HEK293 (cell line): ENCODE results near the gene BBC3.

Experiments used
- PRDM10 ChIP-seq: fragments of 450-650 bp; formaldehyde crosslinking; IDR thresholded peaks from 2 replicates; pipeline ENCODE4 v1.5.1; 2016; ENCODE audit warnings: missing biosample characterization, missing genetic modification characterization
- ZBTB20 ChIP-seq: fragments of 450-650 bp; formaldehyde crosslinking; IDR thresholded peaks from 2 replicates; pipeline ENCODE4 v1.5.1; 2016; ENCODE audit warnings: missing biosample characterization, missing genetic modification characterization
- ZNF623 ChIP-seq: fragments of 450-650 bp; formaldehyde crosslinking; IDR thresholded peaks from 2 replicates; pipeline ENCODE4 v1.5.1; 2016; ENCODE audit warnings: missing biosample characterization, missing genetic modification characterization
- ZNF660 ChIP-seq: fragments of 450-650 bp; IDR thresholded peaks from 2 replicates; pipeline ENCODE4 v1.5.1; 2018; ENCODE audit warnings: missing biosample characterization, mild to moderate bottlenecking, missing genetic modification characterization
- ZNF76 ChIP-seq: fragments of 450-650 bp; formaldehyde crosslinking; IDR thresholded peaks from 2 replicates; pipeline ENCODE4; 2016; ENCODE audit warnings: low read depth, missing biosample characterization, missing genetic modification characterization, borderline replicate concordance
- TF ChIP-seq, protein P1 (sequence below): sonication (generic); formaldehyde crosslinking; IDR thresholded peaks from 2 replicates; pipeline ENCODE4 v1.8.1; 2022; ENCODE audit warnings: mild to moderate bottlenecking, moderate library complexity, missing genetic modification reagents
- TF ChIP-seq, protein P2 (sequence below): fragments of 450-650 bp; formaldehyde crosslinking; optimal IDR thresholded peaks from 2 replicates; pipeline ENCODE3; 2016; ENCODE audit warnings: missing biosample characterization, mild to moderate bottlenecking, missing genetic modification characterization
- TF ChIP-seq, protein P3 (sequence below): fragments of 450-650 bp; formaldehyde crosslinking; IDR thresholded peaks from 2 replicates; pipeline ENCODE4 v1.5.1; 2016; ENCODE audit warnings: missing biosample characterization, missing genetic modification characterization

GRCh38 chr19:47253970-47254369, 23.0 kb upstream of the BBC3 start:
- no peak for TF ChIP-seq ZNF660 (tag by site-specific recombination)
- TF ChIP-seq ZBTB20, result no peak
- TF ChIP-seq, protein P1, sequence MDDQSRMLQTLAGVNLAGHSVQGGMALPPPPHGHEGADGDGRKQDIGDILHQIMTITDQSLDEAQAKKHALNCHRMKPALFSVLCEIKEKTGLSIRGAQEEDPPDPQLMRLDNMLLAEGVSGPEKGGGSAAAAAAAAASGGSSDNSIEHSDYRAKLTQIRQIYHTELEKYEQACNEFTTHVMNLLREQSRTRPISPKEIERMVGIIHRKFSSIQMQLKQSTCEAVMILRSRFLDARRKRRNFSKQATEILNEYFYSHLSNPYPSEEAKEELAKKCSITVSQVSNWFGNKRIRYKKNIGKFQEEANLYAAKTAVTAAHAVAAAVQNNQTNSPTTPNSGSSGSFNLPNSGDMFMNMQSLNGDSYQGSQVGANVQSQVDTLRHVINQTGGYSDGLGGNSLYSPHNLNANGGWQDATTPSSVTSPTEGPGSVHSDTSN (CRISPR knock-in tag), result no peak
- TF ChIP-seq, protein P2, sequence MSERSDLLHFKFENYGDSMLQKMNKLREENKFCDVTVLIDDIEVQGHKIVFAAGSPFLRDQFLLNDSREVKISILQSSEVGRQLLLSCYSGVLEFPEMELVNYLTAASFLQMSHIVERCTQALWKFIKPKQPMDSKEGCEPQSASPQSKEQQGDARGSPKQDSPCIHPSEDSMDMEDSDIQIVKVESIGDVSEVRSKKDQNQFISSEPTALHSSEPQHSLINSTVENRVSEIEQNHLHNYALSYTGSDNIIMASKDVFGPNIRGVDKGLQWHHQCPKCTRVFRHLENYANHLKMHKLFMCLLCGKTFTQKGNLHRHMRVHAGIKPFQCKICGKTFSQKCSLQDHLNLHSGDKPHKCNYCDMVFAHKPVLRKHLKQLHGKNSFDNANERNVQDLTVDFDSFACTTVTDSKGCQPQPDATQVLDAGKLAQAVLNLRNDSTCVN (tag by site-specific recombination), result no peak
- TF ChIP-seq, protein P3, sequence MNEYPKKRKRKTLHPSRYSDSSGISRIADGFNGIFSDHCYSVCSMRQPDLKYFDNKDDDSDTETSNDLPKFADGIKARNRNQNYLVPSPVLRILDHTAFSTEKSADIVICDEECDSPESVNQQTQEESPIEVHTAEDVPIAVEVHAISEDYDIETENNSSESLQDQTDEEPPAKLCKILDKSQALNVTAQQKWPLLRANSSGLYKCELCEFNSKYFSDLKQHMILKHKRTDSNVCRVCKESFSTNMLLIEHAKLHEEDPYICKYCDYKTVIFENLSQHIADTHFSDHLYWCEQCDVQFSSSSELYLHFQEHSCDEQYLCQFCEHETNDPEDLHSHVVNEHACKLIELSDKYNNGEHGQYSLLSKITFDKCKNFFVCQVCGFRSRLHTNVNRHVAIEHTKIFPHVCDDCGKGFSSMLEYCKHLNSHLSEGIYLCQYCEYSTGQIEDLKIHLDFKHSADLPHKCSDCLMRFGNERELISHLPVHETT, result no peak
- TF ChIP-seq PRDM10, result no peak
- peak; percentile 99 for TF ChIP-seq ZNF623 (tag by site-specific recombination)
- no peak for TF ChIP-seq ZNF76 (tag by site-specific recombination)
